ENCODE data around the gene SNAPC4. TPM values are rescaled to one million over a fixed set of nuclear protein-coding genes. Genes with fewer than 3 reads are reported as not detected.

Gene SNAPC4
- polyA plus RNA-seq, 1 donor from 2014 or later: 6.8 TPM

- H2AFZ ChIP-seq (ENCODE audit: low read depth, low read length): no peak overlapping the region
- H3K36me3 ChIP-seq (ENCODE audit: insufficient read depth, low read length): no peaks in the 10 kb centered on the region
- H3K9me3 ChIP-seq (ENCODE audit: low read length): no peaks in the 10 kb centered on the region
- H3K4me3 ChIP-seq (ENCODE audit: low read length): peak overlapping the region; percentile 96
- peak overlapping the region; percentile 79 for H3K9ac ChIP-seq (ENCODE audit: low read length)
- no peaks in the 10 kb centered on the region for H3K27me3 ChIP-seq (ENCODE audit: insufficient read depth, low read depth, low read length)
- TF ChIP-seq, protein P1, sequence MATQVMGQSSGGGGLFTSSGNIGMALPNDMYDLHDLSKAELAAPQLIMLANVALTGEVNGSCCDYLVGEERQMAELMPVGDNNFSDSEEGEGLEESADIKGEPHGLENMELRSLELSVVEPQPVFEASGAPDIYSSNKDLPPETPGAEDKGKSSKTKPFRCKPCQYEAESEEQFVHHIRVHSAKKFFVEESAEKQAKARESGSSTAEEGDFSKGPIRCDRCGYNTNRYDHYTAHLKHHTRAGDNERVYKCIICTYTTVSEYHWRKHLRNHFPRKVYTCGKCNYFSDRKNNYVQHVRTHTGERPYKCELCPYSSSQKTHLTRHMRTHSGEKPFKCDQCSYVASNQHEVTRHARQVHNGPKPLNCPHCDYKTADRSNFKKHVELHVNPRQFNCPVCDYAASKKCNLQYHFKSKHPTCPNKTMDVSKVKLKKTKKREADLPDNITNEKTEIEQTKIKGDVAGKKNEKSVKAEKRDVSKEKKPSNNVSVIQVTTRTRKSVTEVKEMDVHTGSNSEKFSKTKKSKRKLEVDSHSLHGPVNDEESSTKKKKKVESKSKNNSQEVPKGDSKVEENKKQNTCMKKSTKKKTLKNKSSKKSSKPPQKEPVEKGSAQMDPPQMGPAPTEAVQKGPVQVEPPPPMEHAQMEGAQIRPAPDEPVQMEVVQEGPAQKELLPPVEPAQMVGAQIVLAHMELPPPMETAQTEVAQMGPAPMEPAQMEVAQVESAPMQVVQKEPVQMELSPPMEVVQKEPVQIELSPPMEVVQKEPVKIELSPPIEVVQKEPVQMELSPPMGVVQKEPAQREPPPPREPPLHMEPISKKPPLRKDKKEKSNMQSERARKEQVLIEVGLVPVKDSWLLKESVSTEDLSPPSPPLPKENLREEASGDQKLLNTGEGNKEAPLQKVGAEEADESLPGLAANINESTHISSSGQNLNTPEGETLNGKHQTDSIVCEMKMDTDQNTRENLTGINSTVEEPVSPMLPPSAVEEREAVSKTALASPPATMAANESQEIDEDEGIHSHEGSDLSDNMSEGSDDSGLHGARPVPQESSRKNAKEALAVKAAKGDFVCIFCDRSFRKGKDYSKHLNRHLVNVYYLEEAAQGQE (IDR thresholded peaks at IDR 0.05; ENCODE audit: borderline replicate concordance): no peak
- no peak for TF ChIP-seq RAD21 (conservative IDR thresholded peaks at IDR 0.05)
- TF ChIP-seq TAF1 (IDR thresholded peaks at IDR 0.05; ENCODE audit: low read depth): no peak
- TF ChIP-seq, protein P2, sequence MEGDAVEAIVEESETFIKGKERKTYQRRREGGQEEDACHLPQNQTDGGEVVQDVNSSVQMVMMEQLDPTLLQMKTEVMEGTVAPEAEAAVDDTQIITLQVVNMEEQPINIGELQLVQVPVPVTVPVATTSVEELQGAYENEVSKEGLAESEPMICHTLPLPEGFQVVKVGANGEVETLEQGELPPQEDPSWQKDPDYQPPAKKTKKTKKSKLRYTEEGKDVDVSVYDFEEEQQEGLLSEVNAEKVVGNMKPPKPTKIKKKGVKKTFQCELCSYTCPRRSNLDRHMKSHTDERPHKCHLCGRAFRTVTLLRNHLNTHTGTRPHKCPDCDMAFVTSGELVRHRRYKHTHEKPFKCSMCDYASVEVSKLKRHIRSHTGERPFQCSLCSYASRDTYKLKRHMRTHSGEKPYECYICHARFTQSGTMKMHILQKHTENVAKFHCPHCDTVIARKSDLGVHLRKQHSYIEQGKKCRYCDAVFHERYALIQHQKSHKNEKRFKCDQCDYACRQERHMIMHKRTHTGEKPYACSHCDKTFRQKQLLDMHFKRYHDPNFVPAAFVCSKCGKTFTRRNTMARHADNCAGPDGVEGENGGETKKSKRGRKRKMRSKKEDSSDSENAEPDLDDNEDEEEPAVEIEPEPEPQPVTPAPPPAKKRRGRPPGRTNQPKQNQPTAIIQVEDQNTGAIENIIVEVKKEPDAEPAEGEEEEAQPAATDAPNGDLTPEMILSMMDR (IDR thresholded peaks at IDR 0.05; ENCODE audit: poor library complexity, severe bottlenecking): no peak
- no peak for TF ChIP-seq EP300 (conservative IDR thresholded peaks at IDR 0.05; ENCODE audit: poor library complexity, severe bottlenecking)
- no peak for TF ChIP-seq SMC3 (conservative IDR thresholded peaks at IDR 0.05; ENCODE audit: poor library complexity)
- no peak for TF ChIP-seq MXI1 (conservative IDR thresholded peaks at IDR 0.05; ENCODE audit: poor library complexity, severe bottlenecking)
- TF ChIP-seq EZH2 (IDR thresholded peaks at IDR 0.05; ENCODE audit: borderline replicate concordance, insufficient read depth, low read length, poor library complexity, severe bottlenecking): no peak
- no peak for TF ChIP-seq POLR2AphosphoS5 (IDR thresholded peaks at IDR 0.05)
- no peaks in the 10 kb centered on the region for H3K9me2 ChIP-seq (ENCODE audit: insufficient read depth, low read length)
- peaks cover 32% of the 10 kb centered on the region for H3K79me2 ChIP-seq (replicated peaks; ENCODE audit: insufficient read depth, low read length)
- peak overlapping the region; percentile 73 for H3K4me2 ChIP-seq (ENCODE audit: low read length)
- no peaks in the 10 kb centered on the region for H3F3A ChIP-seq (ENCODE audit: insufficient read depth, low read length, poor library complexity, severe bottlenecking)
- H3K27ac ChIP-seq (ENCODE audit: low read length): no peak overlapping the region
- H4K20me1 ChIP-seq (ENCODE audit: insufficient read depth): no peaks in the 10 kb centered on the region
Measured at GRCh38 chr9:136438548-136439480, 38.8 kb upstream of the SNAPC4 start.

GRCh38 chr9:136437839-136438547, 38.0 kb upstream of the SNAPC4 start:
- peak overlapping the region; percentile 79 for H3K9ac ChIP-seq (ENCODE audit: low read length)
- H4K20me1 ChIP-seq (ENCODE audit: insufficient read depth): no peaks in the 10 kb centered on the region
- no peak for TF ChIP-seq SMC3 (conservative IDR thresholded peaks at IDR 0.05; ENCODE audit: poor library complexity)
- no peak for TF ChIP-seq EP300 (conservative IDR thresholded peaks at IDR 0.05; ENCODE audit: poor library complexity, severe bottlenecking)
- TF ChIP-seq, protein P1 (IDR thresholded peaks at IDR 0.05; ENCODE audit: borderline replicate concordance): no peak
- no peak for TF ChIP-seq TAF1 (IDR thresholded peaks at IDR 0.05; ENCODE audit: low read depth)
- no peaks in the 10 kb centered on the region for H3K27me3 ChIP-seq (ENCODE audit: insufficient read depth, low read depth, low read length)
- no peak overlapping the region for H3K27ac ChIP-seq (ENCODE audit: low read length)
- H3F3A ChIP-seq (ENCODE audit: insufficient read depth, low read length, poor library complexity, severe bottlenecking): no peaks in the 10 kb centered on the region
- peak overlapping the region; percentile 73 for H3K4me2 ChIP-seq (ENCODE audit: low read length)
- H3K9me3 ChIP-seq (ENCODE audit: low read length): no peaks in the 10 kb centered on the region
- H3K9me2 ChIP-seq (ENCODE audit: insufficient read depth, low read length): no peaks in the 10 kb centered on the region
- no peak overlapping the region for H2AFZ ChIP-seq (ENCODE audit: low read depth, low read length)
- H3K79me2 ChIP-seq (replicated peaks; ENCODE audit: insufficient read depth, low read length): peaks cover 32% of the 10 kb centered on the region
- H3K4me3 ChIP-seq (ENCODE audit: low read length): peak overlapping the region; percentile 96
- no peaks in the 10 kb centered on the region for H3K36me3 ChIP-seq (ENCODE audit: insufficient read depth, low read length)

Measured in neural cell (in vitro differentiated cells).